HL-60/S4 (cell line): ENCODE data around the gene ARSG.
"Not testable (repeated sequence)": the region's sequence is repeated elsewhere in the genome, so short reads cannot be mapped to it uniquely, and the experiment has no call there.

ENCODE experiments used
- in situ Hi-C: fragments of 300-500 bp; cut with MboI; formaldehyde crosslinking; loops from 2 replicates; pipeline ENCODE4 v1.14.3; 2022; ENCODE audit warnings: low sequenced_read_pairs

ARSG gene

GRCh38 chr17:68390888-68391545 is 99.7 kb downstream of the ARSG start:
- in situ Hi-C loops: no loop called here

DNA sequence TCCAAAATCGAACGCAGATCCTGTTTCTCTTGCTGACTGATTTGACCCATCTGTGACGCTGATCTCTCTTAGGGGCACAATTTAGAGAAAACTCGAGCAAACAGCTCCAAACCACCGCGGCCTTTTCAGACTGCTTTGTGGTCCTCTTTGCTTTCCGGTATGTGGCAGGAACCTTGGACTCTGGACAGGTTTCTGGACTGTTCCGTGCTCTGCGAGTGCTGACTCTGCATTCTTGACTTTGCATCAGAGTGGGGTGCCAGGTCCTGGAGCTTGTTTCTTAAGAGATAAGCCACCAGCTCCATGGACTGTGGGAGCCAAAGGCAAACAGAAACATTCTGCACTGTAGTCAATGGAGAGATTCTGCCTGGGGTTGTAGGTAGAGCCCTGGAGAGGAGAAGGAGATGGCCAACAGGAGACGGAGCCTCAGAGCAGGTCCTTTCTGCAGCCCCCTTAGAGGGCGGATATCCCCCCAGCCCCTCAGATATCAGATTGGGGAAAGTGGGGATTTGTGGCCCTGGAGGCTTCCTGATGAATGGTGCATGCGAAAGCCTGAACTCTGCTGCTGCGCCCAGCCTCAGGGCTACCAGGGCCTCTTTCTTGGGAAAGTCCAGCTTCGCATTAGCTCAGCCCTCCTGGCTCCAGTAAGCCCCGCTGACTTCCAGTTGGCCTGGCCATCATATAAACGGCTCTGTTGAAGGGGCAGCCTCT is 100.4 kb downstream of the ARSG start:
- in situ Hi-C loops: no loop called here

DNA sequence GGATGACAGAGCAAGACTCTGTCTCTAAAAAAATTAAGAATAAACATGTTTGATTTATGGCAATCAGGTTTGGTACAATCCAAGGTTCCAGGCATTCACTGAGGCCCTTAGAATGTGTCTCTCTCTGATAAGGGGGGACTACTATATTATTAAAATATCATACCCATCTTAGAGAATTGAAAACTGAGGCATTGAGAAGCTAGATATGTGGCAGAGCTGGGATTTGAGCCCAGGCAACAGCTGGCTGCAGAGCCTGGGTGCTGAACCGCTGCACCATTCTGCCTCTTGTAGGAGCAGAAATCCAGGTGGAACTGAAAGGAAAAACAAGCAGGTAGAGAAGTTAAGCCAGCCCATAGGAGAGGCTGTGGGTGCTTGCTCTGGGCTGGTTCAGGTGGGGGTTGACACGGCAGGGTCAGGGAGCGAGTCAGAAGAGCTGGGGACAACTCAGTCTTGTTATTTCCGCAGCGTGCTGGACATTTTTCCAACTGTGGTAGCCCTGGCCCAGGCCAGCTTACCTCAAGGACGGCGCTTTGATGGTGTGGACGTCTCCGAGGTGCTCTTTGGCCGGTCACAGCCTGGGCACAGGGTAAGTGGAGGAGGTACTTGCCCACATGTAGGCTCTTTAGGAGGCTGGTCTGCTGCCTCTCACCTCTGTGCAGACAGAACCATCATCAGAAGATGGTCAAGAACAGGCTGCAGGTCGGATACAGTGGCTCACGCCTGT is 103.5 kb downstream of the ARSG start:
- in situ Hi-C loops: no loop called here

GRCh38 chr17:68396226-68397107 is 105.2 kb downstream of the ARSG start:
- in situ Hi-C loops: no loop called here

DNA sequence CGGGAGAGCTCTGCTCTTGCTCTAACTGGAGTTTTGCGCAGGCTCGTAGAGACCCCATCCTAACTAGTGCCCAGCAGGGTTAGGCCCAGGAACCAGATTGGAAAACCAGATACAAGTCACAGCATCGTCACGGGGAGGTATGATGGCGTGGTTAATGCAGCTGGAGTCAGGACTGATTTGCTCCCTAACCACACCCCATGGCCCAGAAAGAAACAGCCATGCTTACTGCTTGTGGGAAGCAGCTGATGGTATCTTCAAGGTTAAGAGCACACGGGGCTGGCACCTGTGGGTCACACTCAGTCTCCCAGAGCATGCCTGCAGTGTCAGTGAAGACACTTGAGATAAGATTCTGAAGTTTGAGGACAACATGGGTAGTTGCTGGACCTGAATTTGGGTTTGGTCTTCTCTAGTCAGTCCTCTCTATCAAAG is 105.8 kb downstream of the ARSG start:
- in situ Hi-C loops: no loop called here

GRCh38 chr17:68398691-68399637 is 107.7 kb downstream of the ARSG start:
- in situ Hi-C loops: no loop called here

GRCh38 chr17:68399638-68400403 is 108.5 kb downstream of the ARSG start:
- in situ Hi-C loops: no loop called here

GRCh38 chr17:68400404-68400735 is 109.1 kb downstream of the ARSG start:
- in situ Hi-C loops: no loop called here

DNA sequence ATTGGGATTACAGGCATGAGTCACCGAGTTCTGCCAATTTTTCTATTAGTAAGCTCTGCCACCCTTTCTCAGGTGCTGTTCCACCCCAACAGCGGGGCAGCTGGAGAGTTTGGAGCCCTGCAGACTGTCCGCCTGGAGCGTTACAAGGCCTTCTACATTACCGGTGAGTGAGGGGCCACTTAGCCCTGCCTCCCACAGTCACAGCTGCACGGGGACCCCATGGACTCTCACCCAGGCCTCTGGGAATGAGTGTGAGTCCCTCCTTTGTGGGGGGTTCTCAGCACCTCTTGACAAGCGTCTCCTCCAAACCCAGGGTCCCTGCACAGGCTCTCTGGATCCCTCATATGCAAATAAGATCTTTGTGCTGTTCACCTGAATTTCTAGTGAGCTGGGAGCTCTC is 110.0 kb downstream of the ARSG start:
- in situ Hi-C loops: no loop called here

- in situ Hi-C loops: no loop called here
Measured at GRCh38 chr17:68403122-68403521, 111.8 kb downstream of the ARSG start.

DNA sequence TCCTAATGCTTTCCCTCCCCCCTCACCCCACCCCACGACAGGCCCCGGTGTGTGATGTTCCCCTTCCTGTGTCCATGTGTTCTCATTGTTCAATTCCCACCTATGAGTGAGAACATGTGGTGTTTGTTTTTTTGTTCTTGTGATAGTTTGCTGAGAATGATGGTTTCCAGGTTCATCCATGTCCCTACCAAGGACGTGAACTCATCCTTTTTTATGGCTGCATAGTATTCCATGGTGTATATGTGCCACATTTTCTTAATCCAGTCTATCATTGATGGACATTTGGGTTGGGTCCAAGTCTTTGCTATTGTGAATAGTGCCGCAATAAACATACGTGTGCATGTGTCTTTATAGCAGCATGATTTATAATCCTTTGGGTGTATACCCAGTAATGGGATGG is 112.5 kb downstream of the ARSG start:
- in situ Hi-C loops: not testable (repeated sequence)

DNA sequence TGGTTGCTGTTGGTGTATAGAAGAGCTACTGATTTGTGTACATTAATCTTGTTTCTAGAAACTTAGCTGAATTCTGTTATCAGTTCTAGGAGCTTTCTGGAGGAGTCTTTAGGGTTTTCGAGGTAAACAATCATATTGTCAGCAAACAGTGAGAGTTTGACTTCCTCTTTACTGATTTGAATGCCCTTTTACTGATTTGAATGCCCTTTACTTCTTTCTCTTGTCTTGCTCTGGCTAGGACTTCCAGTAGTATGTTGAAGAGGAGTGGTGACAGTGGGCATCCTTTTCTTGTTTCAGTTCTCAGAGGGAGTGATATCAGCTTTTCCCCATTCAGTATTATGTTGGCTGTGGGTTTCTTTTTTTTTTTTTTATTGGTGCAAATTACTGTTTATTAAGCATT is 116.4 kb downstream of the ARSG start:
- in situ Hi-C loops: not testable (repeated sequence)

DNA sequence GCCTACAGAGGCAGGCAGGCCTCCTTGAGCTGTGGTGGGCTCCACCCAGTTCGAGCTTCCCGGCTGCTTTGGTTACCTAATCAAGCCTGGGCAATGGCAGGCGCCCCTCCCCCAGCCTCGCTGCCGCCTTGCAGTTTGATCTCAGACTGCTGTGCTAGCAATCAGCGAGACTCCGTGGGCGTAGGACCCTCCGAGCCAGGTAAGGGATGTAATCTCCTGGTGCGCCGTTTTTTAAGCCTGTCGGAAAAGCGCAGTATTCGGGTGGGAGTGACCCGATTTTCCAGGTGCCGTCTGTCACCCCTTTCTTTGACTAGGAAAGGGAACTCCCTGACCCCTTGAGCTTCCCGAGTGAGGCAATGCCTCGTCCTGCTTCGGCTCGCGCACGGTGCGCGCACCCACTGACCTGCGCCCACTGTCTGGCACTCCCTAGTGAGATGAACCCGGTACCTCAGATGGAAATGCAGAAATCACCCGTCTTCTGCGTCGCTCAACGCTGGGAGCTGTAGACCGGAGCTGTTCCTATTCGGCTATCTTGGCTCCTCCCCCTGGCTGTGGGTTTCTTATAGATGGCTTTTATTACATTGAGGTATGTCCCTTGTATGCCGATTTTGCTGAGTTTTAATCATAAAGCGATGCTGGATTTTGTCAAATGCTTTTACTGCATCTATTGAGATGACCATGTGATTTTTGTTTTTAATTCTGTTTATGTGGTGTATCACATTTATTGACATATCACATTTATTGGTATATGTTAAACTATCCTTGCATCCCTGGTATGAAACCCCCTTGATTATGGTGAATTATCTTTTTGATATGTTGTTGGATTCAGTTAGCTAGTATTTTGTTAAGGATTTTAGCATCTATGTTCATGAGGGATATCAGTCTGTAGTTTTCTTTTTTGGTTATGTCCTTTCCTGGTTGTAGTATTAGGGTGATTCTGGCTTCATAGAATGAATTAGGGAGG is 122.6 kb downstream of the ARSG start:
- in situ Hi-C loops: not testable (repeated sequence)

DNA sequence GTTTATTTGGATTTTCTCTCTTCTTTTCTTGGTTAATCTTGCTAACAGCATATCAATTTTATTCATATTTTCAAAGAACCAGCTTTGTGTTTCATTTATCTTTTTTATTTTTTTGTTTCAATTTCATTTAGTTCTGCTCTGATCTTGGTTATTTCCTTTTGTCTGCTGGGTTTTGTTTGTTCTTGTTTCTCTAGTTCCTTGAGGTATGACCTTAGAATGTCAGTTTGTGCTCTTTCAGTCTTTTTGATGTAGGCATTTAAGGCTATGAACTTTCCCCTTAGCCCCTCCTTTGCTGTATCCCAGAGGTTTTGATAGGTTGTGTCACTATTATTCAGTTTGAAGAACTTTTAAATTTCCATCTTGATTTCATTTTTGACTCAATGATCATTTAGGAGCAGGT is 123.6 kb downstream of the ARSG start:
- in situ Hi-C loops: not testable (repeated sequence)

GRCh38 chr17:68417317-68417716 is 126.0 kb downstream of the ARSG start:
- in situ Hi-C loops: no loop called here

DNA sequence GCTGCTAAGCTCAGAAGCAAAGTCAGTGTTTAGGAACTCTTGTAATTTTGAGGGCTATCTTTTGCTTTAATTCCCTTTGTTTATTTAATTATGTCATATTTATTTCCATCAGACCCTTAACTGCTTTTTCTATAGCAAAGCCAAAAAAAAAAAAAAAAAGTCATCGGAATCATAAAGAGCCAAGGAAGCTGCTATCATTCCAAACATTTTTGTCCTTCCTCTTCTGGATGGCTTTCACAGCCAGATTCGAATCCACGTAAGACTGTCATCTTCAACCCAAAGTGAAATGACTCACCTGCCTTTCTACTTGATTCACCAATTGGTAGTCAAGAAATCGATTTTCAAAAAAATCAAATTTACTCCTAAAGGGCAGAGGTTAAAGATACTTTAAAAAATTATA is 127.6 kb downstream of the ARSG start:
- in situ Hi-C loops: no loop called here

DNA sequence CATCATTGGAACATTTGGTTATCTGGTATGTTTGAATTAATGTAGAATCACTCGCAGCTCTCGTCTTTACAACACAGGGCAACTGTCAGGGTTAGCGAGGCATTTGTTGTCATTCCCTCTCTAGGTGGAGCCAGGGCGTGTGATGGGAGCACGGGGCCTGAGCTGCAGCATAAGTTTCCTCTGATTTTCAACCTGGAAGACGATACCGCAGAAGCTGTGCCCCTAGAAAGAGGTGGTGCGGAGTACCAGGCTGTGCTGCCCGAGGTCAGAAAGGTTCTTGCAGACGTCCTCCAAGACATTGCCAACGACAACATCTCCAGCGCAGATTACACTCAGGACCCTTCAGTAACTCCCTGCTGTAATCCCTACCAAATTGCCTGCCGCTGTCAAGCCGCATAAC is 128.8 kb downstream of the ARSG start:
- in situ Hi-C loops: no loop called here

DNA sequence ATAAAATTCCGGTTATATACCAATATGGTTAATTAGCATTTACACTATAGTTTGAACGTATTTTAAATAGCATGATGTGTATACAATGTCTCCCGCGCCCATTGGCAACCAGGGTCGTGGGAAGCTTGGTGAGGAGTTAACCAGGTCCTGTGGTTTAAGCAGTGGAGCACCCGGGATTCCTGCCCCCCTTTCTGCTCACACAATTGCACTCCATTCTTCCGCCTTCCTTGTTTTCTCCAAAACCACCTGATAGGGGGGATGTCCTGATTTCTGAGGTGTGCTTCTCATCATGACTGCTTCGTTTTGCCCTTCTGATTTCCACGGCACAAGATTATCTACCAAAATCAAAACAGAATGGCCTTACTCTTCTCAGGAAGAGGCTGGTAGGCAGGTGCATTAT is 130.2 kb downstream of the ARSG start:
- in situ Hi-C loops: no loop called here
